HG02623 (cell line): ENCODE data around the gene NMNAT3.

ENCODE experiments used
- ATAC-seq: cut with Tn5 transposase; IDR thresholded peaks from one replicate; pipeline ENCODE4 v1.9.1; 2021; ENCODE audit warnings: moderate library complexity; ENCODE audit not compliant: unreplicated experiment

The NMNAT3 gene

DNA sequence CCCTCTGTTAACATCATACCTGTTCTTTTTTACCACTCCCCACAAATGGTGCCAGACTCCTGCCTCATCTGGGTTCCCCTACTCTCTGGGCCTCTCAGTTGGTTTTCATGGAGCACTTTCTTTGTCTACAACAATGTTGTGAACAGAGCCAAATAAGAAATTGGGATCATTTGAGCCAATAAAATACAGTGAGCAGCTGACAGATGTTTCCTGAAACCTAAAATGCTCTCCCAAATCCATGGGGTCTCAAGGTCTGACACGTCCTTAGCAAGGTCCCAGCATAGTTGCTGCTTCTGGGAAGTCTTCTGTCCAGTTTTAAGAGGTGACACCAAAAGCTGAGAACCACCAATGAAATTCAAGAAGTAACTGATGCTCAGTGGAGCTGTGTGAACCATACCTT is 1.7 kb downstream of the NMNAT3 start:
- no peak for ATAC-seq

DNA sequence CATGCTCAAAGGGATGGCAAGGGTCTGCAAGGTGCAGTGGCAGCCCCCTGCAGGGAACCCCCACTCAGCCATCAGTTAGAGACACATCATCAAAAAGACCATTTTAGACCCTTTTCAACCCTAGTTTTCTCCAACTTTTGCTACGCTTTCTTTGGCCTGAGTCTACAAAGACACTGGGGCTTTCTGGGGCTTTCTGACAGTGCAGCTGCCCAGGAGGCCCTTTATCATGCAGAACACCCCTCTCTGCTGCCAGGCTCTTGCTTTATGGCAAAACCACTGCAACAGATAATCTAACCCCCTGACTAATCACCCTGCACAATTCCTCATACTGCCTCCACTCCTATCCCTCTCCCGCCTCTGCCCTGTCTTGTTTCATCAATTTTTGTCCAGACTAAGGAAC is 2.4 kb downstream of the NMNAT3 start:
- ATAC-seq, result no peak

- no peak for ATAC-seq
Measured at GRCh38 chr3:139674571-139675260, 3.1 kb downstream of the NMNAT3 start.

DNA sequence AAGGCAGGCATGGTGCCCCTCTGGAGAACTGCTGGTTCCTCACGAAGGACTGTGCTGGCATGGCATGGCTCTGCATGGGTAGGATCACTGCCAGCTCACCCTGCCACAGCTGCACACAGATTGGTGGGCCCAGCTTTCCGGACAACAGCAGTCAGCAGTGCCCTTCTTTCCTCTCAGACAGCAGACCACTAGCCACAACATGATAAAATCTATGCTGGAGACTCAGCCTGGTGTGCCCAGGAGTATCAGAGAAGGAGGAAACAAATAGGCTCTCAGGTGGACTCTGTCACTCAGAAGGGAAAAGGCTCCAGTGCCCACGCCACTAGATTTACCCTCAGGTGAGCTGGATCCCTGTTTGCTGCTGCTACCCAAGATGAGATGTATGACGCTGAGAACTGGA is 4.9 kb downstream of the NMNAT3 start:
- no peak for ATAC-seq

GRCh38 chr3:139671863-139672646 is 5.7 kb downstream of the NMNAT3 start:
- no peak for ATAC-seq

GRCh38 chr3:139671107-139671506 is 6.7 kb downstream of the NMNAT3 start:
- ATAC-seq, result no peak

DNA sequence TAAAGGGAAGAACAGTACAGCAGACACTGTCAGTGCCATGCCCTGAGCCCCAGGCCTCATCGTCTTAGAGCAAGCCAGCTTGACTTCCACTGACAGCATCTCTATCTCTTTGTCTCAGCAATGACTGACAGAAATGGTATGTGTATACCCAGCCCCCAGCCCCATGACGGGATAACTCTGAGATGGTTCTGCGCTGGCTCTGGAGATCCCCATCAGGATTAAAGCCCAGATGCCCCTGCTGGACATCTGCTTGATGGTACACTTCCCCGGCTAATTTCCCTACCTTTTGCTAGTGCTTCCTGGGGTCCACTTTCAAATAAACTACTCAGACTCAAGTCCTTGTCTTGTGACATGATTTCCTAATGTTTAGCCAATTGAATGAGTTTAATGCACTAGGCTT is 7.6 kb downstream of the NMNAT3 start:
- ATAC-seq, result no peak

- ATAC-seq, result no peak
Measured at GRCh38 chr3:139668332-139668731, 9.4 kb downstream of the NMNAT3 start.

DNA sequence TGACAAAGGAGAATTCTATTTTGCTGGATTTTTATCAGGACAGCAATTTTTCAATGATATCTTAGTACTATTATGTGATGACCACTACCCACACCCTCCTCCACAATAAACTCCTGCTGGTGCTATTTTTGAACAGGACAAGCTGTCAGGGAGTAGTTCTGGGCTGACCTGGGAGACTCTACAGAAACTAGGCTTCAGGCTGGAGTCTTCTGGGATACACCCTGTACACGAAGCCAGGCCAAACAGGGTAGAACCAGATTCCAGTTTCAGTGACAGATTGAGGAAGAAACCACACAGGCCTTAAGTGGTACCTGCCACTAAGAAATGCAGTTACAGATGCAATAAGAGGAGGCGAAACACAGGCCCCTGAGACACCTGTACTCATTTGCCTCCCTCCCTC is 12.8 kb downstream of the NMNAT3 start:
- ATAC-seq, result no peak

- ATAC-seq, result no peak
Measured at GRCh38 chr3:139660269-139660668, 17.5 kb downstream of the NMNAT3 start.

DNA sequence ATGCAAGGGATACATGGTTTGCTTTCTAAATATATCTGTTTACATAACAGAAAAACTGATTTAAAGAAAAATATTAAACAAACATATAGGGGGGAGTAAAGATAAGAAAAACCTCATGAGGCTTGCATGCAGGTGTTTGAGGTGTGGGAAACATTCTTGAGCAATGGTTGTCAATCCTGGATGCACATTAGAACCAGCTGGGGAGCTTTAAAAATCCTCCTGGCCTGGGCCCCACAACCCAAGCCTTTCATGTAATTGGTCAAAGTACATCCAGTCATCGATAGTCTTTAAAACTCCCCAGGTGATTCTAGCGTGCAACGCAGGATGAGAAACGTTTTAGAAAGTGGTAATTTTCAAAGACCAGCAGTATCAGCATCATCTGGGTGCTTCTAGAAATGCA is 18.3 kb downstream of the NMNAT3 start:
- no peak for ATAC-seq

- ATAC-seq, result no peak
Measured at GRCh38 chr3:139657936-139658335, 19.8 kb downstream of the NMNAT3 start.

GRCh38 chr3:139657434-139657833 is 20.3 kb downstream of the NMNAT3 start:
- no peak for ATAC-seq

DNA sequence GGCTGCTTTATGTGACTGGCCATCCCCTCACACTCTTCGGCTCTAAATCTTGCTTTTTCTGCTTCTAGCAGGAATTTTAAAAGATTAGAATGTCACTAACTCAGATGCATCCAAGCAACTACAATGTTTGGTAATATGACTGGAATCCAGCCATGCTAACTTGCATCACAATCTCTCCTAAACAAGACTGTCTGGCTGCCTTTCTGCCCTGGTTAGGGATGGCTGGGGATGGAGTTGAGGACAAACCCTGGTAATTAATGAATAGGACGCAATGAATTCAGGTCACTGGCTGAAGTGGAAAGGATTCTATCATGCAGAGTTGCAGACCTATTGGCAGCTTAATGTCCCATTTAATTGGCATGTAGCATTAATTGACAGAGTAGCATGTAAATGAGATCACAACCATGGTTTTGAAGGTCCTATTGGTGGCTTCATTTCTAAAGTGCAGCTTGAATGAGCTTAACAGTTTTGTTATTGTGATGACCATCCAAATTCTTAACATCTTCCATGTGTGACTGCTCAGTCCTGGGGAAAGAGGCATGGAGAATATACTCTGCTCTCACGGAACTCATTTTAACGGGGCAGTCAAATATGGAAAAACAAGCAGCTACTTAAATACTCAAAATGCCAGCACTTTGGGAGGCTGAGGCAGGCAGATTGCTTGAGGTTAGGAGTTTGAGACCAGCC is 21.7 kb downstream of the NMNAT3 start:
- ATAC-seq, result no peak

DNA sequence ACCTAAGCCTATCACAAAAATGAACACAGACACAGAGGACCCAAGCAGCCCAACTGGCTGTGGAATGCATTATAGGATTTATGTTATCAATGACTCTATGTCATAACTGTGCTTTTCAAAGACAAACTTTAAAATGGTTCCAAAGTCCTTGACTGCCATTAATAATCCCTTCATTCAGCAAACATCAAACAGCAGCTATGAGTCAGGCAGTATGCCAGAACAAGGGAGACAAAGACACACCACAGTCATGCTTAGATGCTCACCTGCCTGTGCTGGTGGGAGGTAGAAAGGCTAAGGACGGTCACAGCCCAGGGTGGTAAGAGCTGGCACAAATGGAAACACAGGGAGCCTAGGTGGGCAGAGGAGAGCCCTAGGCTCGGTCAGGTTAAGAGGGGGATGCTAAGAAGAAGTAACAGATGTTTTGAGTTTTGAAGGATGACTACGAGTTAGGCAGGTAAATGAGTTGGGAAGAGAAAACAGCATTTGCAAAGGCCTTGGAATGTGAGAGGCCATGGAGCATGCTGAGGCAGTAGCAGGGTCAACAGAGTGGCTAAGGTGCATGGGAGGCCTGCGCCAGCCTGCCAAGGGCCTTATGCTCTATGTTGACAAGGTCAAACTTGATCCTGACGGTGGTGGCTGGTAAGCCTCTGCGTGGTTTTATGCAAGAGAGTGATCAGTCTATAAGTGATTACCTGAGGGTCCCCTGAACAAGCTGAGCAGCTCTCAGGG is 23.0 kb downstream of the NMNAT3 start:
- no peak for ATAC-seq

- ATAC-seq, result no peak
Measured at GRCh38 chr3:139653582-139653981, 24.2 kb downstream of the NMNAT3 start.

- ATAC-seq, result no peak
Measured at GRCh38 chr3:139652561-139652960, 25.2 kb downstream of the NMNAT3 start.

- no peak for ATAC-seq
Measured at GRCh38 chr3:139647866-139648435, 29.8 kb downstream of the NMNAT3 start.

GRCh38 chr3:139646512-139646911 is 31.3 kb downstream of the NMNAT3 start:
- ATAC-seq, result no peak

- no peak for ATAC-seq
Measured at GRCh38 chr3:139642996-139643395, 34.8 kb downstream of the NMNAT3 start.

DNA sequence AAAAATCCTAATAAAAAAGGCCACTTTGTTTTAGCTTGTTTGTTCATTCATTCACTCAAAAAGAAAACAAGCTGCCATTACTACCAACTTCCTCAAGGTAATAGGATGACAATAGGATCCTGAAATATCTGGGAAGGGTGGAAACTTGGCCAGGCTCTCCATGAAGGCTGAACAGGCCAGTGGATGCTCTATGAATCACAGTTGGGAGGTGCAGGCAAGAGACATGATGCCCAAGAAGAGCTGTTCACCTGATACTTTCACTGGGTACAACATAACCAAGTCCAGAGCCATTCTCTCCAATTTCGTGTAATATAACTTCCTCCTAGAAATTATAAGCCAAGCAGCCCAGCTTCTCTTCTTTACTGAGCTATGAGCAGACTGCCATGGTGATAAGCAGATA is 37.3 kb downstream of the NMNAT3 start:
- ATAC-seq, result no peak
